GM12878 (cell line): ENCODE data around the gene COX5A. TPM values are rescaled to one million over a fixed set of nuclear protein-coding genes. Genes with fewer than 3 reads are reported as not detected.

Experiments
- ATAC-seq: fragments of 200-7000 bp; cut with Tn5 transposase; 3 replicates; pipeline ENCODE4 v1.9.1; 2020; ENCODE audit warnings: mild to moderate bottlenecking, moderate library complexity
- BruUV-seq: library from RNA; stranded (reverse); fragments of 400-500 nt; replicated peaks from 2 replicates; lab custom pipeline; 2021; lab: Mats Ljungman, UMichigan
- CTCF ChIA-PET: fragments of 300-600 bp; sonication (Branson Sonifier 250); formaldehyde crosslinking; extraction: SDS; loops from one replicate; lab custom pipeline; 2021; ENCODE audit warnings: inconsistent platforms; lab: Yijun Ruan, JAX
- POLR2A ChIA-PET: fragments of 350-600 bp; formaldehyde crosslinking; extraction: SDS; loops from one replicate; lab custom pipeline; 2021; ENCODE audit warnings: inconsistent platforms; lab: Charles Lee
- RAD21 ChIA-PET: fragments of 300-600 bp; sonication (Branson Sonifier 250); formaldehyde crosslinking; loops from one replicate; lab custom pipeline; 2023; ENCODE audit warnings: antibody characterized with exemption; ENCODE audit not compliant: unreplicated experiment; lab: Charles Lee
- SMC1A ChIA-PET: fragments of 300-600 bp; sonication (Branson Sonifier 250); formaldehyde crosslinking; loops from one replicate; lab custom pipeline; 2023; ENCODE audit not compliant: unreplicated experiment, uncharacterized antibody; lab: Charles Lee
- DNase-seq: peaks from one replicate; pipeline ENCODE4 v3.0.0-alpha.2; 2011; ENCODE audit warnings: low read depth, low spot score
- FAIRE-seq: peaks from 3 replicates; lab custom pipeline; 2011; peaks lifted over from hg19 to GRCh38; lab: Jason Lieb, UNC
- H2AFZ ChIP-seq: 2 replicates; pipeline ENCODE4 v1.6.0; 2011; ENCODE audit warnings: low read depth, low read length, control low read depth; ENCODE audit not compliant: control insufficient read depth
- H3K27ac ChIP-seq: 2 replicates; pipeline ENCODE4 v1.5.1; 2011; ENCODE audit warnings: control low read depth; ENCODE audit not compliant: control insufficient read depth, insufficient read depth
- H3K27me3 ChIP-seq, 2 experiments: replicated peaks in 1 of 2; 2 replicates each; pipeline versions ENCODE4 v1.6.0 to v1.6.1; 2011; ENCODE audit warnings: low read length in 1 of 2; ENCODE audit not compliant: control insufficient read depth in 2 of 2, insufficient read depth in 2 of 2
- H3K36me3 ChIP-seq, 2 experiments: 2 replicates each; pipeline ENCODE4 v1.5.1; 2011; ENCODE audit warnings: low read length in 1 of 2; ENCODE audit not compliant: control insufficient read depth in 2 of 2, insufficient read depth in 2 of 2
- H3K4me1 ChIP-seq: 2 replicates; pipeline ENCODE4 v1.6.1; 2011; ENCODE audit warnings: mild to moderate bottlenecking, low read length, moderate library complexity, mixed read lengths; ENCODE audit not compliant: control insufficient read depth, insufficient read depth
- H3K4me2 ChIP-seq: 2 replicates; pipeline ENCODE4 v1.6.0; 2011; ENCODE audit warnings: control low read depth; ENCODE audit not compliant: control insufficient read depth, insufficient read depth
- H3K4me3 ChIP-seq: fragments of 200-600 bp; sonication (generic); 2 replicates; pipeline ENCODE4 v1.5.1; 2016
- H3K79me2 ChIP-seq: 2 replicates; pipeline ENCODE4 v1.6.0; 2011; ENCODE audit warnings: low read length; ENCODE audit not compliant: control insufficient read depth, insufficient read depth
- H3K9ac ChIP-seq: 2 replicates; pipeline ENCODE4 v1.8.0; 2011; ENCODE audit warnings: low read length, control low read depth, mixed read lengths; ENCODE audit not compliant: control insufficient read depth, insufficient read depth
- H3K9me3 ChIP-seq: replicated peaks from 3 replicates; pipeline ENCODE4 v1.5.1; 2011; ENCODE audit warnings: mild to moderate bottlenecking, low read length; ENCODE audit not compliant: control insufficient read depth, insufficient read depth
- H4K20me1 ChIP-seq: 2 replicates; pipeline ENCODE4 v1.6.0; 2011; ENCODE audit not compliant: control insufficient read depth, insufficient read depth
- CBFB ChIP-seq: IDR thresholded peaks from 2 replicates; pipeline ENCODE4 v1.6.1; 2016; ENCODE audit warnings: antibody characterized with exemption, low read depth
- JUND ChIP-seq: IDR thresholded peaks from 2 replicates; pipeline ENCODE4 v1.6.1; 2012; ENCODE audit warnings: low read depth, mild to moderate bottlenecking, low read length, improper control_type of control experiment, moderate library complexity
- KAT2A ChIP-seq: conservative IDR thresholded peaks from 2 replicates; pipeline ENCODE4 v1.6.1; 2011; ENCODE audit warnings: low read depth, low read length; ENCODE audit not compliant: control insufficient read depth
- PRDM15 ChIP-seq: fragments of 450-650 bp; formaldehyde crosslinking; IDR thresholded peaks from 2 replicates; pipeline ENCODE4 v1.4.0; 2020; ENCODE audit warnings: mild to moderate bottlenecking, moderate library complexity
- RBBP5 ChIP-seq: fragments of 200-600 bp; sonication (generic); conservative IDR thresholded peaks from 2 replicates; pipeline ENCODE4 v1.6.1; 2016
- SMAD5 ChIP-seq: IDR thresholded peaks from 2 replicates; pipeline ENCODE4 v1.6.1; 2016; ENCODE audit warnings: antibody characterized with exemption, low read depth
- SREBF1 ChIP-seq: IDR thresholded peaks from 2 replicates; pipeline ENCODE4 v1.6.1; 2012; ENCODE audit warnings: mild to moderate bottlenecking, low read length
- SUZ12 ChIP-seq: fragments of 200-600 bp; sonication (generic); IDR thresholded peaks from one replicate; pipeline ENCODE4 v1.6.1; 2018; ENCODE audit warnings: antibody characterized with exemption, mild to moderate bottlenecking; ENCODE audit not compliant: unreplicated experiment
- ZBTB40 ChIP-seq: fragments of 450-650 bp; IDR thresholded peaks from 2 replicates; pipeline ENCODE4 v1.6.1; 2016; ENCODE audit warnings: mild to moderate bottlenecking, moderate library complexity, borderline replicate concordance
- WGBS: methylation state at CpG from one replicate; pipeline ENCODE4 v1.1.6; 2016; ENCODE audit warnings: low lambda C conversion rate; ENCODE audit not compliant: insufficient replicate concordance, insufficient coverage; ENCODE audit errors: missing lambda C conversion rate; 5-methylcytosine and 5-hydroxymethylcytosine counted together
- in situ Hi-C: fragments of 300-500 bp; cut with MboI; formaldehyde crosslinking; loops from 9 replicates; pipeline ENCODE4 v1.14.3; 2018; ENCODE audit warnings: mixed read lengths
- intact Hi-C: fragments of 100-400 bp; cut with micrococcal nuclease; formaldehyde crosslinking; loops from one replicate; pipeline ENCODE4 v1.14.2; 2022; ENCODE audit not compliant: unreplicated experiment
- polyA plus RNA-seq, 11 experiments: library from polyadenylated mRNA; depleted of rRNA in 4 of 11; unstranded in 6 of 11; stranded (reverse) in 5 of 11; fragments of >200 nt; fragmentation: Nextera tagmentation in 4 of 11; fragmentation: Illumina TruSeq in 1 of 11; extraction: Ambion mirVana in 4 of 11; extraction: Trizol in 1 of 11; gene quantifications; 1 replicate in 1 of 11; 2 replicates in 10 of 11; pipeline versions ENCODE4 v1.2.1 to v1.2.3, GENCODE V29; 2011 to 2016; ENCODE audit warnings: inconsistent platforms in 2 of 11, missing spikeins in 2 of 11, low read depth in 1 of 11
- total RNA-seq, 4 experiments: library from RNA; depleted of rRNA in 3 of 4; stranded (reverse); fragments of >200 nt in 3 of 4; fragmentation: Illumina TruSeq in 1 of 4; extraction: Trizol in 1 of 4; gene quantifications; 2 replicates each; pipeline versions ENCODE4 v1.2.1 to v1.2.3, GENCODE V29; 2013 to 2021

COX5A gene
- total and polyA plus RNA-seq, 10 of the 15 experiments (the other 5 are each of a cell fraction or from before 2014, with no cell fraction given), result 84.5 to 1,218 (median 392) TPM

- intact Hi-C loops (loop anchor here (5.0 kb wide), 2 partner anchors 50 to 245 kb away; partner anchors contain the start of gene C15orf39), in situ Hi-C loops (no loop called here)
- Histone ChIP-seq H3K27ac (no peak overlapping the region), H3K4me3 (peak overlapping the region; percentile 65; the same call in 1 of the 2 replicates), H3K4me2 (peak overlapping the region; percentile 88), H4K20me1 (no peaks in the 10 kb centered on the region), H3K27me3 (peaks cover 8 to 17% of the 10 kb centered on the region in 2 experiments), H3K4me1 (peaks cover 30% of the 10 kb centered on the region), H3K9ac (peak overlapping the region; percentile 32; the same call in 1 of the 2 replicates), H3K36me3 (no peaks in the 10 kb centered on the region), H2AFZ (peak overlapping the region; percentile 69), H3K79me2 (no peaks in the 10 kb centered on the region; the same call in 1 of the 2 replicates), H3K9me3 (no peaks in the 10 kb centered on the region)
- BruUV-seq, result no TSS peak
- POLR2A ChIA-PET, result interaction anchor here (1.0 to 1.3 kb wide), 3 partner anchors 10 to 74 kb away, joined by 3 to 5 read pairs (median 4); no protein-coding TSS in a partner anchor
- CTCF ChIA-PET, result interaction anchor here (0.8 to 1.9 kb wide), 5 partner anchors 27 to 72 kb away, joined by 3 to 6 read pairs (median 3); partner anchors contain the start of gene SCAMP5
- TF ChIP-seq JUND (no peak), SREBF1 (no peak), ZBTB40 (no peak), KAT2A (no peak), RBBP5 (no peak), CBFB (no peak), SMAD5 (no peak), PRDM15 (CRISPR knock-in tag) (no peak), SUZ12 (no peak)
- DNase-seq (no peak), ATAC-seq (no peak), FAIRE-seq (no peak)
- WGBS, result 23% methylated on average over 28 of the region's 28 CpGs
- SMC1A ChIA-PET, result interaction anchor here (1.3 kb wide), 1 partner anchor 22 kb away, joined by 3 read pairs; no protein-coding TSS in a partner anchor
- RAD21 ChIA-PET, result interaction anchor here (0.7 to 1.6 kb wide), 9 partner anchors 10 to 417 kb away, joined by 3 to 4 read pairs (median 3); partner anchors contain the start of genes ARID3B and C15orf39
Measured at GRCh38 chr15:74957476-74958035, 19.7 kb upstream of the COX5A start.
